HG03064 (cell line): ENCODE results near the gene FRMD3.
"Not testable (repeated sequence)": the region's sequence is repeated elsewhere in the genome, so short reads cannot be mapped to it uniquely, and the experiment has no call there.

ENCODE experiments used
- ATAC-seq: cut with Tn5 transposase; IDR thresholded peaks from one replicate; pipeline ENCODE4 v1.9.1; 2021; ENCODE audit warnings: low read depth; ENCODE audit not compliant: unreplicated experiment

Gene FRMD3

DNA sequence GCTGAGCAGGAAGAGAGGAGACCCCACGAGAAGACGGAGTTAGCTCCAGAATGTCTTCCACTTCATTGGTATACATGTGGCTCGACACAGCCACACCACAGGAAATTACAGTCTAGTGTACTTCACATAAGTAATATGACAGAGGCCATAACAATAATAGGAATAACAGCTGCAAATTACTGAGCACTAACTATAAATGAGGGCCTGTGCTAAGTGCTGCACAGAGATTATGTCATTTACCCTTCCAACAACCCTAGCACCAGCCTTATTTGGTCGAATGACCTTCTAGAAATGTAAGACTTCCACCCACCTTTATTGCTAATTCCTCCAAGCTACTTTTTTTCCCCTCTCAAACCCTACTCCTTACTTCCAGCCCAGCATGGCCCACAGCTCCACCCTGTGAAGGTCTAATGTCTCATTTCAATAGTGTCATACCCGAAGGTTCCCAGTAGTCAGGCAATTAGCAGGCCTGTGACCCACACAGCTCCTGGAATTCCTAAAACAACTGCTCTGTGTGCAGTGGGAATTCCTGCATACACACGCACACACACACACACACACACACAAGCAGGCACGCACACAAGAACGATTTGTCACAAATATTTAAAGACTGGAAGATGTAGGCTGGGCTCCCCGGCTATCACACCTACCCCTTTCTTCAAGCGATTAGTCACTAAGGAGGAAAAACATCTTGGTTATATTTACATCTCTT, 134.5 kb downstream of the FRMD3 start:
- ATAC-seq: no peak

DNA sequence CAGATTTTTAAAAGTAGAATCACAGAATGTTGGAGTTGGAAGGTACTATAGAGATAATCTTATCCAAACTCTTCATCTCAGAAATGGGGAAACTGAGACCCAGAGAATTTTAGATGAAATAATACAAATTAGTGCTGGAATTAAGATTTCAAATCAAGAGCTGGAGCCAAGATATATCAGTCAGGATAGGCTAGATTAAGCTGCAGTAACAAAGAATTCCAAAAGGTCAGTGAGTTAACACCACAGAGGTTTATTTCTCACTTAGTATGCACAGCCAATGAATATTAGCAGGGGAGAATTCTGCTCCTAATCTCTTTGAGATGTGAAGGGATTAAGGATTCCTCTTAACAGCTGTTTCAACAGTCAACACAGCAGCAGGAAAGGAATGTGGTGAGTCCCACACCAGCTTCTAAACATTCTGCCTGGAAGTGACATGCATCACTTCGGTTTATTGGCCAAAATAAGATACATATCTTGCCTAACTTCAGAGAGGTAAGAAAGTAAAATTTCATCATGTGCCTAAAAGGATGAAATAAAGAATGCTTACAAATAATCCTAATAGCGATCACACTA, 136.8 kb downstream of the FRMD3 start:
- no peak for ATAC-seq

DNA sequence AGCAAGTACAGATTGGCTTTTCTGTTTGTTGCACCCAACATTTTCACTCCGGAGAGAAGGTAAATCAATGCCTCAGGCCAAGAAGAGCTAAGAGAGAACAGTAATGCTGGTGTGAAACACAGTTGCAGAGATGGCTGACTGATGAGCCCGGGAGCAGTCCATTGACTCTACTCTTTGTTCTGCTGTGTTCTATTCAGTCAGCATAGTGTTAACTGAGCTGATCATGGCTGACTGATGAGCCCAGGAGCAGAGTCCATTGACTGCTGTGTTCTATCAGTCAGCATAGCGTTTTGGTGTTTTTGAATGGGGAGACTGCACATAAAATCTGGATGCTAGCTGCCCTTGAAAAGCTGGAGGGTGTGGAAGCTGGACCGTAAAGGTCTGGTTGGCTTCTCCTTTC, 141.4 kb downstream of the FRMD3 start:
- ATAC-seq: no peak

DNA sequence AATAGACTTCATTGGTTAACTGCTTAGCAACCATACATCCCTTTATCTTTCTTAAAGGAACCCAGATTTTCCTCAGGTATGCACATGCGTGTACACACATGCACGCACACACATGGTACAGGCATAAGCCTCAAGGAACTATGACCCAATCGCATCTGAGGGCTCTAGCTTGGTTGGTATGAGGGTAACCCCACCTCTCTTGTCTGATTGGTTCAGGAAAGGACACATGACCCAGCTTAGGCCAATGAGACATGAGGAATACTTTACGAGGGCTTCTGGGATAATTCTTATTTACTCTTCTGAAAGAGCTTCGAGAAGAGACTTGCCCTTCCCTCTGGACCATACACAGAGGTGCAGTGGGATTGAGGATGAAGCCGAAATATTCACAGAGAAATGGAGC, 141.9 kb downstream of the FRMD3 start:
- no peak for ATAC-seq

DNA sequence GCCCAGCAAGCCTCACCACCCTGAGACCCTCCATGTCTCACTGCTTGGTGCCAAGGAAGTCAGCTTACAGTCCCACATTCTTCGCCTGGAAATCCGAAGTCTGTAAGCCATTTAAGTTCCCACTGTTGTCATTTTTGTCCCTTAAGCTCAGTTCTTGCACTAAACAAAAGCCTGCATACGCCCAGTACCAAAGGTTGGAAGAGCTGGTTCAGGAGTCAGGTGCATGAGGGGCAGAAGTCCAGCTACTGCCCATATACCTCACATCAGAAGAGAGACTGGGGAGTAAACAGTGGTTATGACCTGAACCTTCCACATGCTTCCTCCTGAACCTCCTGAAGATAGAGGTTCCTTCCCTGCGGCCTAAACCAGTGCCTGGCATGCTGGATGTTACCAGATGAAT, 146.0 kb downstream of the FRMD3 start:
- ATAC-seq: no peak

DNA sequence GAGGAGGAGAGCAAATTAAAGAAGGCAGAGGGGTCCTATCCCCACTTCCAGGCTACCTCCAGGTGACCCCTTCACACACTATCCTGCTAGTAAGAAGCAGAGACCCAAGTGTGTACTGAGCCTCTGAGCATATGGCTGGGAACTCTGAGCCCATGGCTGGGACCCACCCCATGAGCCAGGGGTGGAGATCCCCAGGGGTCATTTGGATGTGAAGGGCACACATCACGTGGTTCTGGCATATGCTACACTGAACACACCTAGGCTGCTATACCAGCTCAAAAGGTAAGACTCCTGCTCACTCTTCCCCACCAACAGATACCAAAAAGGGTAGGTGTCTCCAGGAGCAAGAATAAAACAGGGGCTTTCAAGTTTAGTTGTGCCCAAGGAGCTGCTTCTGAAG, 149.9 kb downstream of the FRMD3 start:
- no peak for ATAC-seq

DNA sequence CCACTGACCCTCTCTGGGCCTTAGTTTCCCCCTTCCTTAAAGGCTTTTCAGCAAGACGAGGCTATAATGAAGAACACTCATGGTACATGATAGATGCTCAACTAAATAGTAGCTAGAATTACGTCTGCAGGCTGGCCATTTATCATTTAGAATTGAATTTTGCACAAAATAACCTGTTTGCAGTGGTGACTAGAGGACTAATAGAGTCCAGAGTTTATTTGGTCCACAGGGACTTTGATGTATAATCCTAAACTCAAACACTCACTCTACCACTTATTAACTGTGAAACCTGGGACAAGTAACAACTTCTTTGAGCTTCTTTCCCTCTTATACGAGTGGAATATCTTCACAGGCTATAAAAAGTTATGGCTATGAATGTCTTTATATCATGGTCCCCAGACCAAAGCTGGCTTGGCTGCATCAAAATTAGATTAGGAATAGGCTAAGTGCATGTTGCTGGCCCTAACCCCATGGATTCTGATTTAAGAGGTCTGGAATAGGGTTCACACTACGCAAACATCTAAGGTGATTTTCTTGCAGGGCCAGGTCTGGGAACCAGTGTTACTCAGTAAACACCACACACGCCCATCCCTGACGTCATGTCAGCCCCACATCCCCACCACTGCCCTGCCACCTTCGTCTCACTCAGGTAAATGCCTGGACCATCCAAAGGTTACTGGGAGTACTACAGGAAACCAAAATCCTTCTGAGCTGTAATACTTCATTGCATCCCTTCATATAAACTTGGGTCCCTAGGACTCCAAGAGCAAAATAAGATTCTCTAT, 150.6 kb downstream of the FRMD3 start:
- ATAC-seq: no peak

DNA sequence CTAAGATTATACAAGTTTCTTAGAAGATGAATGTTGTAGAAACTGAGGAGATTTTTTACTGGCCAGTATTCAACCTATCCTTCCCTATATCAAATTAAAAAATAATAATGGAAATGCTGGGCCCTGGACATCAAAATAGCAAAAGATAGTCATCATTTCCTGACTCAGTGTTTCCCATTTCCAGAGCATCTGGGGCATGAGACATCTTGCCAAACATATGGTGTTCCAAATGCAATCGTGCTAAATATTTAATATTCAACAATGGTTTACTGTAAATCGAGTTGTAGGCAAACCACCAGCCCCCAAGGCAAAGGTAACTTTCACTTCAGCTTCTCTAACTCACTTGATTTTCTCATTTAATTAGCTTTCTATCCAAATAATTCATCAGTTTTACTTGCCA, 152.9 kb downstream of the FRMD3 start:
- ATAC-seq: no peak

DNA sequence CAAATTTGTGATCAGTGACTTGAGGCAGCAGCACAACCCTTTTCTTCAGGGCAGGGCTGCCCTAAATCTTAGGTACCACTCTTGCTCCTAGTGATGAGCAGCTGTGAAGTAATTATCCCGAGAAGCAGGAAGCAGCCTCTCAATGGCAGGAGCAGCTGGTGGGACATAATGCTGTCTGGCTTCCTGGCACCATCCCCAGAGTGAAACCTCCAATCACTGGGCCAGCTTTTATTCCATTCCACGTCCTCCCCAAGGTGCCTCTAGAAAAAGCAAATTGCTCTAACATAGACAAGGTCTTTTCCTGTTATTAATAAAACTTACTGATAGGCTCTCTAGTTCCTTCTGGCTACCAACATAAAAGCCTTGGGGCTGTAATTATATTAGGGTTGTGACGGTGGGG, 154.0 kb downstream of the FRMD3 start:
- ATAC-seq: no peak

DNA sequence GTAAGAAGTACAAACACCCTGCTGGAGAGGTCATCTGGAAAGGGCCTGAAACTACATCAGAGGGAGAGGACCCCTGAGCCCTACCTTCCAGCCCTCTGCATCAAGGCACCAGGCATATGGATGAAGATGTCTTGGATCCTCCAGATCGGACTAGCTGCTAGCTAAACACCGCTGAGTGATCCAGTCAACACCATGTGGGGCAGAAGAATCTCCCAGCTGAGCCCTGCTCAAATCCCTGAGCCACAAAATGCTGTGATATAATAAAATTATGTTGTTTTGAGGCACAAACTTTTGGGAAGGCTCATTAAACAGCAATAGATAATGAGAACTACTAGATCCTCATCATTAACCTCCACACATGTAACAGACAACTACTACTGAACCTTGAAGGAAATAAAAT, 155.2 kb downstream of the FRMD3 start:
- no peak for ATAC-seq

DNA sequence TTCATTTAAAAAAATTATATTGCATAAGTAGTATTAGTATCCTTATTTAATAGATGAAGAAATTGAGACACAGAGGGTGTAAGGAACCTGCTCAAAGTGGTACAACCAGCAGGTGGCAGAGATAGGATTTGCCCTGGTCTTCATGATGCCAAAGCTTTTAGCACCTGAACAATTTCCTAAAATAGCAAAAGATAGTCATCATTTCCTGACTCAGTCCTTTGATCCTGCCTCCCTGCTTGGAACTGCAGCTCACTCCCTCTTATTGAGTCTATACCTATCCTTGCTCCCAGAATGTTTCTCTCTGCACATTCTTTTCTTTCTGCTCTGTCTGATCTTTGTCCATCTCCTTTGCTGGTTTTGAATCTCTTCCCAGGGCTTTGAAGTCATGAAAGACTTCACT, 155.8 kb downstream of the FRMD3 start:
- ATAC-seq: no peak

DNA sequence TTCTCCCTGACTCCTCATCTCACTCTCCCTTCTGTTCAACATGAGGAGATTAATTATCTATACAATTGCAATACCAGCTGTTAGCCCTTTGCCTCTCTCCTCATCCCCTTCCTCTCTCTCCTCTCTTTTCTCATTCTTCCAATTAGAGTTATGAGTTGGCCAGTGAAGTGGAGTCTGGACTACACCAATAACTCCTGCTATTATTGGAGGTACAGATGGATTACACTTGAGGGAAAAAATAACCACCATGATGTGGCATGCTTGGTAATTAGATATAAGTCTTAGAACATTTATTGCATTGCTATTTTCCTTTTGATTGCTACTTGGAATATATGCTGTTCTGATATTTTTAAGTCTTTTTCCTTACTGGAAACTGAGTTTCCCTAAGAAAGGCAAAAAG, 159.2 kb downstream of the FRMD3 start:
- no peak for ATAC-seq

DNA sequence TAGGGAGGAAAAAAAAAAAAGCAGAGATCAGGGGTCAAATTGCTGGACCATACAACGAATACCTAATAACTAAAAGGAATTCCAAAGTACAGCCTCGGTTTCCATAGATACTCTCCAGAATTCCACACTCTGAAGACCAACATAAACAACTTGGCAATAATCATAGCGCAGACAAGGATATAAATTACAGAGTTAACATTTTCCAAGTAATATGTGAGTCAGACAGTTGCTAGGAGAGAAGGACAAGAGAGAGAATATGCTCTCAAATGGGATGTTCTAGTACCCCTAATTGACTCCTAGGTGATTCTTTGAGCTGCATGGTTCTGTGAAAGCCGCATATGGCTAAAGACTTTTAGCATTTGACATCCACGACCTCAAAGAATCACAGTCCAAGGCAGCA, 165.2 kb downstream of the FRMD3 start:
- no peak for ATAC-seq

DNA sequence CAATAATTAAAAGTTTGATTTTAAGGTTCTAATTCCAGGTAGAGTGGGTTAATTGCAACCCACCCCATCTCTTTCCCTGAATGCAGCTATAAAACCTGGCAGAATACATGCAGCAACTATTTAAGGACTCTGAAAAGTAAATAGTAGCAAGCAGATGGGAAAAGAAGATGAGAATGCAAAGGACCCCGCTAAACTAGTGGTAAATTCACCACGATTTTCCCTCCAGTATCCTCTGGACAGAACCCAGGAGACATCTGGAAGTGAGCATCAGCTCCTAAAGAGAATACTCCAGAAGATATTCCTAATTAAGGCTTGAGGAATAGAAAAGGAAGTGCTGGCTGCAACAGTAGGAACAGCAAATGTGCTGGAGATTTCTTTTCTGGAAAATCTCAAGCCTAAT, 170.9 kb downstream of the FRMD3 start:
- ATAC-seq: no peak

DNA sequence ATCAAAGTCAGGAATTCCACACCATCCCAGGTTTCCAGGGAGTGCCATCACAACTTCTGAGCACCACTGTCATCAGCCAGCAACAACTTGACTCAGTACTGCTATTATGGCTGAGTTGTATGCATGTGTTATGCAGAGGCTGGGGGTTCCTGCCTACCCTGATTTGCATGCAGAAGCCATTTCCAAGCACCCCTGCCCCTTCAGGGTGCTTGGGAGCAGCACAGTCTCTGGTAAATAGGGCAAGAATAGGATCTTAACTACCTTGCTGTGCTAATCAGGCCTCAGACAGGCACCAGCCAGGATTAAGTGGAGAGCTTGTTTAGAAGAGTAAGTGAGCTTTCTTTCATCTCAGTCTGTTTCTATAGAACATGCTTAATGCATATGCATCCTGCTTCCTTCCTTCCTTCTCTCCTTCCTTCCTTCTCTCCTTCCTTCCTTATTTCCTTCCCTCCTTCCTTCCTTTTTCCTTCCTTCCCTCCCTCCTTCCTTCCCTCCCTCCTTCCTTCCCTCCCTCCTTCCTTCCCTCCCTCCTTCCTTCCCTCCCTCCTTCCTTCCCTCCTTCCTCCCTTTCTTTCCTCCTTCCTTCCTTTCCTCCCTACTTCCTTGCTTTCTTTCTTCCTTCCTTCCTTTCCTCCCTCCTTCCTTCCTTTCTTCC, 175.7 kb downstream of the FRMD3 start:
- no peak for ATAC-seq

DNA sequence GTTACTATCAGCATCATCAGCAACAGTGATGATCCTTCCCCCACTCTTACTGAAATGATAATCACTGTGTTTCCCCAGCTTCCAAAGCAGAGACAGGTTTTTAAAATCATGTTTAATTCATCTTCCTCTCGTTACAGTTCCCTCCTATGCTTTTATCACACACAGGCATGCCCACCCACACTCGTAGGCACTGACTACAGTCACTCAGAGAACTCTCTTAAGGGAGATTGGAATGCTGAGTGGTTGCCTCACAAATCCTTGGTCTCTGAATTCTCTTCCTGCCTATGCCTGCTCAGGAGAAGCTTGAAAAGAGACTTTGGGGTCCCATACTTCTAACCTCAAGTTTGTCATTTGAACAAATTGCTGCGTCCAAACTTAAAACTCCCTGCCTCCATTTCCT, 179.2 kb downstream of the FRMD3 start:
- no peak for ATAC-seq

DNA sequence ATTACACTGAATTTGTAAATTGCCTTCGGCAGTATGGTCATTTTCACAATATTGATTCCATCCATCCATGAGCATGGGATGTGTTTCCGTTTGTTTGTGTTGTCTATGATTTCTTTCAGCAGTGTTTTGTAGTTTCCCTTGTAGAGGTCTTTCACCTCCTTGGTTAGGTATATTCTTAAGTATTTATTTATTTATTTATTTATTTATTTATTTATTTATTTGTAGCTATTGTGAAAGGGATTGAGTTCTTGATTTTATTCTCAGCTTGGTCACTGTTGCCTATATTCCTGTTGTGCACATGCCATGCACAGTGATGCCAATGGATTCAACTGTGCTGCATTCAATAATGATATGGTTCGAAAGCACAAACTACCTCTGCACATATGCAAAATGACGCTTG, 179.7 kb downstream of the FRMD3 start:
- ATAC-seq: not testable (repeated sequence)

DNA sequence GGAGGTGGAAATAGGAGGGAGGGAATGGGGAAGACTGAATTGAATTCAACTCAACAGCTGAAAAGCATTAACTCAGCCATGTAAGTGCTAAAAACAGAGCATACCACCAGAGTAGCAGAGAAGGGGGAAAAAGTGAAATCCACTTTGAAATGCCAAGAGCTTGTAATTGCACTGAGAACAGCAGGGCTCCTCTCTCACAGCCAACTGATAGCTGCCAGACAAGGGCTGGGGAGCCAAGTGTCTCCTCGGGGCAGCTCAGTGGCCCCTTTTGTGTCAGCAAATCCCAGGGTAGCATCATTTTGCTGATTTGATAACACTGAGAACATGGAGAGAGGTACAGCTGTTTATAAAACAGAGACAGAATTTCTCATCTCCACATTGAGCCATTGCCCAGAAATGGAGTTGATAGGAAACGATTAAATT, 182.5 kb downstream of the FRMD3 start:
- no peak for ATAC-seq

DNA sequence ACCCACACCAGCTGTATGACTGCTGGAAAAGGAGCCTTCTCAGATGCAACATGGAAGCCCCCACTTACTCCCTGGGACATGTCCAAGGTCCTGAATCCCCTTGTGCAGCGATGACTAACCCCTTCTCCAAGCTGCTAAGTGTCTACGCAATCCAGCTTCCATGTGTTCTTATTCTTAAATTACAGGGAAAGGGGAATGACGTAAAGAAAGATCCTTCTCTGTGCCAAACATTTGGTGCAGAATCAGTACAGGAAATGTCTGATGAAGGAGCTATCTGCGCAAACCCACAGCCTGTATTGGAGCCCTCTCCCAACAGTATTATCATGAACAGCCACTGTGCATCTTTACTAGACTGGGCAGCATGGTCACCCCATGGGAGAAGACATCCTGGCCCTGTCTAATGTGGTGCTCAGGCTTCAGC, 183.2 kb downstream of the FRMD3 start:
- no peak for ATAC-seq

DNA sequence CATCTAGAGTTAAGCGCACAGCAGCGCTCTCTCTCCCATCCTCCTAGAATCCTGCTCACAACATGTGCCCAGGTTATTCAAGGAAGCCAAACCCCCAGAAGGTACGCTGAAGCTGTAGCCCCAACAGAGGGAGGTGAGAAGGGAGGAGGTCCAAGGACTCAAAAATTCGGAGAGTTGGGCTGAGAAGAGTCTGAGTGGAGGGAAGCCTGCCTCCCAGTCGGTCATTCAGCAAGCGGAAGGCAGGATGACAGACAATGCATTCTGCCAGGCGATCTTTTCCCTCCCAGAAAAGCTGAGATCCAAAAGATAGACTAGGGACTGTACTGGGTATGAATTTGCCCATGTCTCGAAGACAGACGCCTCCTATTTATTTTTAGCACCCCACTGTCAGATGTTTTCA, 189.2 kb downstream of the FRMD3 start:
- no peak for ATAC-seq

DNA sequence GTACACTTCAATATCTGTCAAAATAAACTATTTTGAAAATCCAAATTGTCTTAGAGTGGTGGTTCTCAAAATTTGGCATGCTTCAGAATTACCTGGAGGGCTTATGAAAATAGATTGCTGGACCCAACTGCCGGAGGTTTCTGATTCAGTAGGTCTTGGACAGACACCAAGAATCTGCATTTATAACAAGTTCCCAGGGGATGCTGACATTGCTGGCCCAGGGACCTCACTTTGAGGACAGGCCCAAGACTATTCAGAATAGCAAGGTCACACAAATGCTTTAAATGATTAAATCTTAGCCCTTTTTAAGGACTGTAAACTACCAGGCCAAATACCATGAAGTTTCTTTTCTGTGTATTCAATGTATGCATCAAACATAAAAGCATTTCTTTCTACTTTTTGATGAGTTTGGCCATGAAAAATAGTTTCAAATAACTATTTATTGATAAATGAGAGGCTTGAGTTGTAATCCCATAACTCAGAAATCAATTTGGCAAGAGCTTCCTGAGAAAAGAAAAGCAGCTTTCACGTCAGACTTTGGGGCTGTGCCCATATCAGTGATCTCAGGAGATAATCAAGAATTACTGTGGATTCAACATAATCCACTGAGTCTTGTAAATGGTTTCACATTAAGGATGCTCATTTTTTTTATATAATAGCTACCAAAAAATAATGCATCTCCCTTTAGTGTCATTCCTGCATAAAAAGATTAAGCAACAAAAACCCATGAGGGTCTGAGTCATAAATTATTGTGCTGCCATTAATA, 191.4 kb downstream of the FRMD3 start:
- no peak for ATAC-seq
